Islet of Langerhans (tissue), 1 donor: Measurements from ENCODE around the gene MTUS2.
"Not testable (repeated sequence)": the region's sequence is repeated elsewhere in the genome, so short reads cannot be mapped to it uniquely, and the experiment has no call there.

ENCODE experiments used
- FAIRE-seq: peaks from one replicate; lab custom pipeline; 2011; peaks lifted over from hg19 to GRCh38; lab: Jason Lieb, UNC

MTUS2 gene

GRCh38 chr13:29170436-29171082, 350.4 kb downstream of the MTUS2 start:
- no peak for FAIRE-seq

GRCh38 chr13:29171244-29171643, 351.1 kb downstream of the MTUS2 start:
- FAIRE-seq, result no peak

- FAIRE-seq, result no peak
Measured at GRCh38 chr13:29174093-29174492, 354.0 kb downstream of the MTUS2 start.

- FAIRE-seq, result no peak
Measured at GRCh38 chr13:29175250-29175873, 355.2 kb downstream of the MTUS2 start.

- FAIRE-seq, result no peak
Measured at GRCh38 chr13:29180055-29180454, 359.9 kb downstream of the MTUS2 start.

GRCh38 chr13:29182216-29182615, 362.1 kb downstream of the MTUS2 start:
- no peak for FAIRE-seq

GRCh38 chr13:29185926-29186325, 365.8 kb downstream of the MTUS2 start:
- FAIRE-seq, result no peak

- FAIRE-seq, result no peak
Measured at GRCh38 chr13:29187584-29187983, 367.4 kb downstream of the MTUS2 start.

GRCh38 chr13:29190298-29190697, 370.2 kb downstream of the MTUS2 start:
- no peak for FAIRE-seq

GRCh38 chr13:29193083-29193482, 372.9 kb downstream of the MTUS2 start:
- no peak for FAIRE-seq

GRCh38 chr13:29195456-29195855, 375.3 kb downstream of the MTUS2 start:
- no peak for FAIRE-seq

GRCh38 chr13:29196409-29197074, 376.4 kb downstream of the MTUS2 start:
- FAIRE-seq, result no peak

GRCh38 chr13:29202753-29203152, 382.6 kb downstream of the MTUS2 start:
- FAIRE-seq, result not testable (repeated sequence)

GRCh38 chr13:29204651-29205050, 384.5 kb downstream of the MTUS2 start:
- FAIRE-seq, result no peak

- FAIRE-seq, result no peak
Measured at GRCh38 chr13:29210676-29211075, 390.5 kb downstream of the MTUS2 start.

- FAIRE-seq, result not testable (repeated sequence)
Measured at GRCh38 chr13:29211162-29211561, 391.0 kb downstream of the MTUS2 start.

GRCh38 chr13:29222458-29222857, 402.3 kb downstream of the MTUS2 start:
- no peak for FAIRE-seq

GRCh38 chr13:29224206-29224605, 404.1 kb downstream of the MTUS2 start:
- FAIRE-seq, result no peak

- FAIRE-seq, result no peak
Measured at GRCh38 chr13:29227576-29227975, 407.4 kb downstream of the MTUS2 start.

GRCh38 chr13:29230299-29230845, 410.2 kb downstream of the MTUS2 start:
- no peak for FAIRE-seq

- no peak for FAIRE-seq
Measured at GRCh38 chr13:29239653-29240525, 419.8 kb downstream of the MTUS2 start.

- FAIRE-seq, result no peak
Measured at GRCh38 chr13:29254626-29255370, 434.7 kb downstream of the MTUS2 start.
